Mesenteric fat pad (tissue), 1 donor: ENCODE data around the gene GRK1. TPM values are rescaled to one million over a fixed set of nuclear protein-coding genes. Genes with fewer than 3 reads are reported as not detected.

ENCODE experiments used
- DNase-seq: peaks from one replicate; pipeline ENCODE4 v3.0.0-alpha.2; 2020; ENCODE audit warnings: low spot score
- total RNA-seq: library from RNA; stranded (reverse); fragmentation: NEBNext Ultra II Directional; extraction: Animal tissue kit (Norgen Biotek cat#: 25700); gene quantifications from one replicate; pipeline ENCODE4 v1.2.1, GENCODE V29; 2021
- donor health status: DM: yes; HTN: yes; CAD: no.

The GRK1 gene
- total RNA-seq, 1 donor from 2014 or later: not detected

- DNase-seq: no peak
These were observed 89.5 kb downstream of the GRK1 start for GRCh38 chr13:113756441-113757097.

- peak; percentile 97 for DNase-seq
These were observed 91.9 kb downstream of the GRK1 start, which contains the start of gene TMEM255B for GRCh38 chr13:113758651-113759524. Gene TMEM255B (plus strand): TSS chr13:113759226. CDS start chr13:113759270, 44 bp downstream.

- DNase-seq: peak; percentile 90
These were observed 92.6 kb downstream of the GRK1 start for GRCh38 chr13:113759525-113760137.

- DNase-seq: peak; percentile 51
These were observed 94.1 kb downstream of the GRK1 start for GRCh38 chr13:113761136-113761535.

- DNase-seq: no peak
These were observed 95.1 kb downstream of the GRK1 start for GRCh38 chr13:113762075-113762474.

- DNase-seq: peak; percentile 75
These were observed 95.5 kb downstream of the GRK1 start for GRCh38 chr13:113762538-113762937.

- DNase-seq: no peak
These were observed 96.2 kb downstream of the GRK1 start for GRCh38 chr13:113763254-113763653.

GRCh38 chr13:113763961-113764792, 97.2 kb downstream of the GRK1 start:
- DNase-seq: peak; percentile 83

GRCh38 chr13:113764793-113765563, 98.0 kb downstream of the GRK1 start:
- DNase-seq: peak; percentile 75

- peak; percentile 69 for DNase-seq
These were observed 98.5 kb downstream of the GRK1 start for GRCh38 chr13:113765564-113765910.

GRCh38 chr13:113766035-113766800, 99.2 kb downstream of the GRK1 start:
- peak; percentile 60 for DNase-seq

- no peak for DNase-seq
These were observed 100.3 kb downstream of the GRK1 start for GRCh38 chr13:113767366-113767765.

GRCh38 chr13:113768018-113768905, 101.2 kb downstream of the GRK1 start:
- peak; percentile 69 for DNase-seq

- DNase-seq: no peak
These were observed 102.1 kb downstream of the GRK1 start for GRCh38 chr13:113769106-113769505.

- DNase-seq: peak; percentile 78
These were observed 102.9 kb downstream of the GRK1 start for GRCh38 chr13:113769881-113770280.

GRCh38 chr13:113770441-113770840, 103.4 kb downstream of the GRK1 start:
- DNase-seq: peak; percentile 35

GRCh38 chr13:113770937-113771336, 103.9 kb downstream of the GRK1 start:
- DNase-seq: no peak

GRCh38 chr13:113771709-113772331, 104.8 kb downstream of the GRK1 start:
- DNase-seq: no peak
